Measurements from ENCODE around the gene IPO13.

The IPO13 gene

GRCh38 chr1:44002606-44003157, 55.9 kb downstream of the IPO13 start:
- Histone ChIP-seq H3K27me3 (ENCODE audit: low read depth, low read length) (no peaks in the 10 kb centered on the region), H3K27ac (ENCODE audit: low read length) (no peak overlapping the region), H3K36me3 (ENCODE audit: control insufficient read depth in 1 of 2, insufficient read depth in 2 of 2, low read length in 2 of 2) (peaks cover 0 to 14% of the 10 kb centered on the region in 2 donors), H3K4me3 (ENCODE audit: low read depth in 1 of 2, low read length in 2 of 2) (no peak overlapping the region), H3K9me3 (ENCODE audit: control insufficient read depth in 1 of 2, low read length in 2 of 2) (no peaks in the 10 kb centered on the region), H3K4me1 (ENCODE audit: control insufficient read depth in 1 of 2, insufficient read depth in 2 of 2, low read length in 2 of 2) (no peaks in the 10 kb centered on the region)

DNA sequence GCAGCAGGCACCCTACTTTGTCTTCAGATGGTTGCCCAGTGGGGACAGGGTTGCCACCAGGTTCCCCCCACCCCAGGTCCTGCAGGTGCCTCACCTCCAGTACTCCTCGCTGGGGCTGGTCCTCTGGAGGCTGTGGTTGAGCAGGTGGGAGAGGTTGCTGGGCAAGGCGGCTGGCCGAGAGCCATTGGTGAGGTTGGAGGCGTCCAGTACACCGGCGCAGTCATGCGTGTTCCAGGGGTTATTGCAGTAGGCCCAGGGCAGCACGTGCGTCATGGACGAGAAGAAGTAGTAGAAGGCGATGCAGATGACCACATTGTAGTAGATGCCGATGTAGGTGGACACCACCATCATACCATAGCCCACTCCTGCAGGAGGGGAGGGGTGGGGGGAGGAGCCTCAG, 61.5 kb downstream of the IPO13 start:
- Histone ChIP-seq H3K9me3 (ENCODE audit: control insufficient read depth in 1 of 2, low read length in 2 of 2) (no peaks in the 10 kb centered on the region), H3K4me3 (ENCODE audit: low read depth in 1 of 2, low read length in 2 of 2) (no peak overlapping the region), H3K27me3 (ENCODE audit: low read depth, low read length) (no peaks in the 10 kb centered on the region), H3K27ac (ENCODE audit: low read length) (no peak overlapping the region), H3K36me3 (ENCODE audit: control insufficient read depth in 1 of 2, insufficient read depth in 2 of 2, low read length in 2 of 2) (no peaks in the 10 kb centered on the region), H3K4me1 (ENCODE audit: control insufficient read depth in 1 of 2, insufficient read depth in 2 of 2, low read length in 2 of 2) (no peaks in the 10 kb centered on the region)

GRCh38 chr1:44010935-44011471, 64.3 kb downstream of the IPO13 start:
- H3K9me3 ChIP-seq (ENCODE audit: control insufficient read depth in 1 of 2, low read length in 2 of 2), result no peaks in the 10 kb centered on the region
- no peak overlapping the region for H3K27ac ChIP-seq (ENCODE audit: low read length)
- no peaks in the 10 kb centered on the region for H3K36me3 ChIP-seq (ENCODE audit: control insufficient read depth in 1 of 2, insufficient read depth in 2 of 2, low read length in 2 of 2)
- no peaks in the 10 kb centered on the region for H3K27me3 ChIP-seq (ENCODE audit: low read depth, low read length)
- no peak overlapping the region for H3K4me3 ChIP-seq (ENCODE audit: low read depth in 1 of 2, low read length in 2 of 2)
- peaks cover 0 to 6% of the 10 kb centered on the region in 2 donors for H3K4me1 ChIP-seq (ENCODE audit: control insufficient read depth in 1 of 2, insufficient read depth in 2 of 2, low read length in 2 of 2)

DNA sequence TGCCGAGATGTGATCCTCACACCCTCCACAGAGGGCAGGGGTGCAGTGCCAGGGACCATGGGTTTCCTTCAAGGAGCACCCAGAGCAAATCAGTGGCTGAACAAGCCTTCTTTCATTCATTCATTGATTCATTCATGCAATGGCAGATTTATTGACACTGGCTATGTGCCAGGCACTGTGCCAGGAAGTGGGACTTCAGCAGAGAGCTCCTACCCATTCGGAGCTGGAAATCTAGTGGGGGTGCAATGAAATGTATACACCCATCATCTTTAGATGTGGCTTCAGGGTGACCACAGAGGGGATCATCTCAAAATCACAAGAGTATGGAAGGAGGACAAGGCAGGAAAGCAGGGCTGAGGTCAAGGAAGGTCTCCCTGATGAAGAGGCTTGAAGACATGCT, 65.7 kb downstream of the IPO13 start:
- H3K4me1 ChIP-seq (ENCODE audit: control insufficient read depth in 1 of 2, insufficient read depth in 2 of 2, low read length in 2 of 2), result peaks cover 0 to 6% of the 10 kb centered on the region in 2 donors

GRCh38 chr1:44012941-44013609, 66.3 kb downstream of the IPO13 start:
- Histone ChIP-seq H3K27me3 (ENCODE audit: low read depth, low read length) (no peaks in the 10 kb centered on the region), H3K36me3 (ENCODE audit: control insufficient read depth in 1 of 2, insufficient read depth in 2 of 2, low read length in 2 of 2) (peaks cover 0 to 4% of the 10 kb centered on the region in 2 donors), H3K9me3 (ENCODE audit: control insufficient read depth in 1 of 2, low read length in 2 of 2) (no peaks in the 10 kb centered on the region), H3K4me3 (ENCODE audit: low read depth in 1 of 2, low read length in 2 of 2) (no peak overlapping the region), H3K4me1 (ENCODE audit: control insufficient read depth in 1 of 2, insufficient read depth in 2 of 2, low read length in 2 of 2) (peaks cover 0 to 6% of the 10 kb centered on the region in 2 donors), H3K27ac (ENCODE audit: low read length) (no peak overlapping the region)

More for the DNA sequence above, 65.7 kb downstream of the IPO13 start:
- Histone ChIP-seq H3K27me3 (ENCODE audit: low read depth, low read length) (no peaks in the 10 kb centered on the region), H3K4me3 (ENCODE audit: low read depth in 1 of 2, low read length in 2 of 2) (no peak overlapping the region), H3K27ac (ENCODE audit: low read length) (no peak overlapping the region), H3K36me3 (ENCODE audit: control insufficient read depth in 1 of 2, insufficient read depth in 2 of 2, low read length in 2 of 2) (no peaks in the 10 kb centered on the region), H3K9me3 (ENCODE audit: control insufficient read depth in 1 of 2, low read length in 2 of 2) (no peaks in the 10 kb centered on the region)

DNA sequence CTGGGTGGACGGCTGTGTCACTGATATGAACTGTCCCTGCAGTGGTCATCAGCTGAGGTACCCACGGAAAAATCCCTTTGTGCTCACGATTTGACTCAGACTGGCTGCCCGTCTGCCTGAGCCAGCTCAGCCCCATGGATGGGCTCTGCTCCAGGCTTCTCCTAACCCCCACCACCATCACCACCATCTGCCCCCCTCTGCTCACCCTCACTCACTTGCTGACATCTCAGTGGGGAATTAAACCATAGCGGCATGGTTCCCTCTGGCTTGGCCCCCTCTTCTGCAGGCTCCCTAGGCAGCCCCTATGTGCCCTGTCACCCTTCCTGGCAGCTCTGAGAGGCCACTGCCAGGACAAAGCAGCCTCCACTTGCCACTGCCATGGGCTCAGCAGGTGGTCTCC, 67.2 kb downstream of the IPO13 start:
- no peak overlapping the region for H3K27ac ChIP-seq (ENCODE audit: low read length)
- no peak overlapping the region for H3K4me3 ChIP-seq (ENCODE audit: low read depth in 1 of 2, low read length in 2 of 2)
- peaks cover 0 to 4% of the 10 kb centered on the region in 2 donors for H3K36me3 ChIP-seq (ENCODE audit: control insufficient read depth in 1 of 2, insufficient read depth in 2 of 2, low read length in 2 of 2)
- H3K4me1 ChIP-seq (ENCODE audit: control insufficient read depth in 1 of 2, insufficient read depth in 2 of 2, low read length in 2 of 2), result peaks cover 0 to 6% of the 10 kb centered on the region in 2 donors
- H3K9me3 ChIP-seq (ENCODE audit: control insufficient read depth in 1 of 2, low read length in 2 of 2), result no peaks in the 10 kb centered on the region
- no peaks in the 10 kb centered on the region for H3K27me3 ChIP-seq (ENCODE audit: low read depth, low read length)

DNA sequence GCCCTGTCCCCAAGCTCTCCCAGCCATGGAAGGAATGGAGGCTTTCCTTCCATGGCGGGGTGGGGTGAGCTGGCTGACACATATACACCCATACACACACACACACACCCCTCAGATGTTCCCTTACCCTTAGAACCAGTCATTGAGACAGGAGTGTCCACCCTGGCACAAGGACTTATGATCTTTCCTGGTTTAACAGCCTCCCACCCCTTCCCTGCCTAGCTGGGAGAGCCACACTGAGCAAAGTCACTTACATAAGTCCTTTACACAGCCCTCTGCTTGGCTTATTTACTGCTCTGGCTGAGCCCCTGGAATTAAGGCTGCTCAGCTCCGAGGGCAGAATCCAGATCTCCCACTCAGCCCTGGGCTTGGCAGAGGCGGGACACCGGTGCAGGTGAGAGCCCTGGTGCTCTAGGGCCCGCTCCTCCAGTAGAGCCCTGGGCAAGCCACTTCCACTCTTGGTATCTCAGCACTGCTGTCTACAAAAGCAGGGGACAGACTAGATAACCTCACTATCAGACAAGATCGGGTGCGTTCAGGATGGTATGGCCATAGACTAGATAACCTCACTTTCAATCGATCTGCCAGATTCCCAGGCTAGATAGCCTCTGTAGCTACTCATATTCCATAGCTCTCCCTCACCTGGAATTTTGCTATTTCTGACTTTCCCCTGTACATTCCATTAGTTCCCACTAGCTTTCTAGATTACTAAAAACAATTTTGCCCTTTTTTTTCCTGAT, 67.8 kb downstream of the IPO13 start:
- Histone ChIP-seq H3K27ac (ENCODE audit: low read length) (no peak overlapping the region), H3K4me1 (ENCODE audit: control insufficient read depth in 1 of 2, insufficient read depth in 2 of 2, low read length in 2 of 2) (peaks cover 0 to 6% of the 10 kb centered on the region in 2 donors), H3K4me3 (ENCODE audit: low read depth in 1 of 2, low read length in 2 of 2) (no peak overlapping the region)

DNA sequence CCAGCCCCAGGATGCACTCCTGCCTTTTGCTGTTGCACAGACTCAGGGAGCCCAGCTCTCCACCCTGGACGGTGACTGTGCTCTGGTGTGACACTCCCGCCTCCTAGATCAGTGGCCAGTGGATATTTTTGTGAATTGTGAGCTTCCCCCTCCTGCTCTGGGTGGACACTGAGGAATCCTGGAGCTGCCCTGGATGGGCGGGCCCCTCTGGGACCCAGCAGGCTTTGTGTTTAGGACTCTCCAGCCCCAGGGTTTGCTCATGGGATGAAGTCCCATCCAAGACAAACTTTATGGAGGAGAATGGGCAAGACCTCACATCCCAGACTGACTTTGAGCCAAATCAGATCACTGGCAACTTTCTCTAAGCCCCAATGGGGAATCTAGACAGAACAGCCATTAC, 68.5 kb downstream of the IPO13 start:
- Histone ChIP-seq H3K4me1 (ENCODE audit: control insufficient read depth in 1 of 2, insufficient read depth in 2 of 2, low read length in 2 of 2) (peaks cover 0 to 6% of the 10 kb centered on the region in 2 donors), H3K9me3 (ENCODE audit: control insufficient read depth in 1 of 2, low read length in 2 of 2) (no peaks in the 10 kb centered on the region), H3K4me3 (ENCODE audit: low read depth in 1 of 2, low read length in 2 of 2) (no peak overlapping the region), H3K27ac (ENCODE audit: low read length) (no peak overlapping the region), H3K36me3 (ENCODE audit: control insufficient read depth in 1 of 2, insufficient read depth in 2 of 2, low read length in 2 of 2) (peaks cover 0 to 4% of the 10 kb centered on the region in 2 donors), H3K27me3 (ENCODE audit: low read depth, low read length) (no peaks in the 10 kb centered on the region)

More for the DNA sequence above, 67.8 kb downstream of the IPO13 start:
- Histone ChIP-seq H3K9me3 (ENCODE audit: control insufficient read depth in 1 of 2, low read length in 2 of 2) (no peaks in the 10 kb centered on the region), H3K27me3 (ENCODE audit: low read depth, low read length) (no peaks in the 10 kb centered on the region), H3K36me3 (ENCODE audit: control insufficient read depth in 1 of 2, insufficient read depth in 2 of 2, low read length in 2 of 2) (peaks cover 0 to 4% of the 10 kb centered on the region in 2 donors)

GRCh38 chr1:44016041-44016889, 69.5 kb downstream of the IPO13 start:
- Histone ChIP-seq H3K27ac (ENCODE audit: low read length) (no peak overlapping the region), H3K4me3 (ENCODE audit: low read depth in 1 of 2, low read length in 2 of 2) (no peak overlapping the region), H3K27me3 (ENCODE audit: low read depth, low read length) (no peaks in the 10 kb centered on the region), H3K4me1 (ENCODE audit: control insufficient read depth in 1 of 2, insufficient read depth in 2 of 2, low read length in 2 of 2) (peaks cover 0 to 6% of the 10 kb centered on the region in 2 donors), H3K36me3 (ENCODE audit: control insufficient read depth in 1 of 2, insufficient read depth in 2 of 2, low read length in 2 of 2) (peaks cover 0 to 4% of the 10 kb centered on the region in 2 donors), H3K9me3 (ENCODE audit: control insufficient read depth in 1 of 2, low read length in 2 of 2) (no peaks in the 10 kb centered on the region)

GRCh38 chr1:44016890-44017400, 70.2 kb downstream of the IPO13 start:
- H3K4me1 ChIP-seq (ENCODE audit: control insufficient read depth in 1 of 2, insufficient read depth in 2 of 2, low read length in 2 of 2), result peaks cover 0 to 6% of the 10 kb centered on the region in 2 donors

More at GRCh38 chr1:44016890-44017400, 70.2 kb downstream of the IPO13 start:
- Histone ChIP-seq H3K4me3 (ENCODE audit: low read depth in 1 of 2, low read length in 2 of 2) (no peak overlapping the region), H3K9me3 (ENCODE audit: control insufficient read depth in 1 of 2, low read length in 2 of 2) (no peaks in the 10 kb centered on the region), H3K36me3 (ENCODE audit: control insufficient read depth in 1 of 2, insufficient read depth in 2 of 2, low read length in 2 of 2) (peaks cover 0 to 4% of the 10 kb centered on the region in 2 donors), H3K27ac (ENCODE audit: low read length) (no peak overlapping the region), H3K27me3 (ENCODE audit: low read depth, low read length) (no peaks in the 10 kb centered on the region)
